GM06990 (cell line): ENCODE results near the gene PACRG.

ENCODE experiments used
- DNase-seq: peaks from one replicate; pipeline ENCODE4 v3.0.0-alpha.2; 2011; ENCODE audit not compliant: insufficient read length; ENCODE audit errors: extremely low read depth
- H3K27me3 ChIP-seq: replicated peaks from 2 replicates; pipeline ENCODE4 v1.6.0; 2011; ENCODE audit warnings: low read length; ENCODE audit not compliant: control insufficient read depth, insufficient read depth
- H3K36me3 ChIP-seq: 2 replicates; pipeline ENCODE4 v1.5.1; 2011; ENCODE audit warnings: low read length; ENCODE audit not compliant: control insufficient read depth, insufficient read depth
- H3K4me3 ChIP-seq: replicated peaks from 2 replicates; pipeline ENCODE4 v1.5.1; 2011; ENCODE audit warnings: low read depth, mild to moderate bottlenecking, control low read depth, low read length
- CTCF ChIP-seq: IDR thresholded peaks from 2 replicates; pipeline ENCODE4 v1.5.1; 2011; ENCODE audit warnings: low read length, control low read depth, mild to moderate bottlenecking, inconsistent platforms; ENCODE audit not compliant: insufficient read depth, poor library complexity, severe bottlenecking

PACRG gene

GRCh38 chr6:162963861-162964260 is 236.1 kb downstream of the PACRG start:
- Histone ChIP-seq H3K36me3 (no peaks in the 10 kb centered on the region), H3K4me3 (no peak overlapping the region), H3K27me3 (no peaks in the 10 kb centered on the region)
- DNase-seq = no peak
- no peak for TF ChIP-seq CTCF

- Histone ChIP-seq H3K36me3 (no peaks in the 10 kb centered on the region), H3K27me3 (no peaks in the 10 kb centered on the region), H3K4me3 (no peak overlapping the region)
- no peak for TF ChIP-seq CTCF
- no peak for DNase-seq
Observed at GRCh38 chr6:162964488-162965140, 236.8 kb downstream of the PACRG start.

GRCh38 chr6:162965366-162965765 is 237.6 kb downstream of the PACRG start:
- no peak overlapping the region for H3K4me3 ChIP-seq
- DNase-seq = no peak
- no peaks in the 10 kb centered on the region for H3K27me3 ChIP-seq
- no peaks in the 10 kb centered on the region for H3K36me3 ChIP-seq
- no peak for TF ChIP-seq CTCF

DNA sequence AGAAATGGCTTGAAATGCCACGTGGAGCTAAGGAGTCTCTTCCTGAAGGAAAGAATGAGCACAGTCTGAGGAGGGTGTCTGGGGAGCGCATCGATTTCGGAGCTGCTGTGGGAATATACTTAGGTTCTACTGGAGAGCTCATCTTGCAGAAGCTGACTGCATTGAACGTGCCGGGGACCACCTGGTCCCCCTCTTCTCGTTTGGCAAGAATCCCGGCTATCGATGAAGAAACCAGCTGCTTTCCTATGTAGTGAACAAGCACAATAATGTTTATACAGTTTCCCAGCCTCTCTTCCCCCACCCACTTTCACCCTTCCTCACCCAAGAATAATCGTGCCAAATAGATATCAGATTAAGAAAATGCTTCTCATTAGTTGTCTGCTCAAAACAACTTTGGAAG is 242.5 kb downstream of the PACRG start:
- Histone ChIP-seq H3K27me3 (no peaks in the 10 kb centered on the region), H3K4me3 (no peak overlapping the region), H3K36me3 (no peaks in the 10 kb centered on the region)
- no peak for TF ChIP-seq CTCF
- no peak for DNase-seq

GRCh38 chr6:162971356-162971755 is 243.6 kb downstream of the PACRG start:
- no peak overlapping the region for H3K4me3 ChIP-seq
- no peak for DNase-seq
- no peaks in the 10 kb centered on the region for H3K36me3 ChIP-seq
- no peaks in the 10 kb centered on the region for H3K27me3 ChIP-seq
- TF ChIP-seq CTCF = no peak
